ENCODE measurements around the gene DOK4. TPM values are rescaled to one million over a fixed set of nuclear protein-coding genes. Genes with fewer than 3 reads are reported as not detected.

DOK4 gene
- total and polyA plus RNA-seq, 2 donors (not counting 3 experiments of a cell fraction or from before 2014, with no cell fraction given) = 22.3 to 23.4 TPM

DNA sequence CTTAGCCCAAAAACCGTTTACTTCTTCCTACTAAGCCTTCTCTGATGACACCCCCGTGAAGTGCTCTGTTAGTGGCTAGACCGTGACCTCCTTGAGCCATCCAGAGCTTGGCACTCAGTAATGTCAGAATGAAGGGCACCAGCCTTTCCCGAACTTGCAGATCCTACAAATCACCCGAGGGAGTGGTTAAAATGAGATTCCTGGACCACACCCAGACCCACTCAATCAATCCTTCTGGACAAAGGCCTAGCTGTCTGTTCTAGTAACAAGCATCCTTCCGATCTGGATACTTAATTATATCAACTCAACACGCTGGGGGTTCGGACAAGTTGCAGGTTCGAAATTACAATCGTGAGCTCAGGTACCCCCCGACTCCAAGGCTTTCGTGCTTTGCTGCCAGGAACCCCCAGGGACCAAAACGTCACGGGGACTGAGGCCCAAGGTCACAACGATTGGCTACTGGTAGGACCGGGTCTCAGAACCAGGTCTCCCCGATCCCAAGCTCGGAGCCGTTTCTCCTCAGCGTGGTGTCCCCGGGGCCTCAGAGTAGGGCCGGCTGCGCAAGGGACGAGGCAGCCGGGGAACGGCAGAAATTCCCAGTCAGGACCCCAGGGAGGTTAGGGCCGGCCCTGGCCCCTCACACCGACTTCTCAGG is 39.6 kb downstream of the DOK4 start:
- intact Hi-C loops (cut with micrococcal nuclease) (loop anchor here (1.0 kb wide), 2 partner anchors 16 to 146 kb away; partner anchors contain the start of gene POLR2C), dilution Hi-C loops (cut with MboI; ENCODE audit: extremely low pct_ligation_motif_present, low sequenced_read_pairs) (no loop called here)
- DNase-seq (ENCODE audit: low read depth, low spot score) = peak; percentile 43
- TF ChIP-seq FOS (IDR thresholded peaks at IDR 0.05; ENCODE audit: borderline replicate concordance, insufficient read depth, low read length) (no peak), EZH2 (IDR thresholded peaks at IDR 0.05; ENCODE audit: borderline replicate concordance, low read depth, low read length, severe bottlenecking) (no peak), GATA2 (IDR thresholded peaks at IDR 0.05; ENCODE audit: insufficient read depth, insufficient read length, low read depth, low read length) (no peak), JUN (IDR thresholded peaks at IDR 0.05; ENCODE audit: borderline replicate concordance, insufficient read depth, insufficient read length, low read depth) (no peak), MYC (IDR thresholded peaks at IDR 0.05; ENCODE audit: low read depth, low read length) (no peak), POLR2A (IDR thresholded peaks at IDR 0.05; ENCODE audit: low read depth, low read length) (no peak), POLR2AphosphoS5 (IDR thresholded peaks at IDR 0.05; ENCODE audit: insufficient read depth, low read depth, low read length) (no peak)
- TF ChIP-seq, protein P1, sequence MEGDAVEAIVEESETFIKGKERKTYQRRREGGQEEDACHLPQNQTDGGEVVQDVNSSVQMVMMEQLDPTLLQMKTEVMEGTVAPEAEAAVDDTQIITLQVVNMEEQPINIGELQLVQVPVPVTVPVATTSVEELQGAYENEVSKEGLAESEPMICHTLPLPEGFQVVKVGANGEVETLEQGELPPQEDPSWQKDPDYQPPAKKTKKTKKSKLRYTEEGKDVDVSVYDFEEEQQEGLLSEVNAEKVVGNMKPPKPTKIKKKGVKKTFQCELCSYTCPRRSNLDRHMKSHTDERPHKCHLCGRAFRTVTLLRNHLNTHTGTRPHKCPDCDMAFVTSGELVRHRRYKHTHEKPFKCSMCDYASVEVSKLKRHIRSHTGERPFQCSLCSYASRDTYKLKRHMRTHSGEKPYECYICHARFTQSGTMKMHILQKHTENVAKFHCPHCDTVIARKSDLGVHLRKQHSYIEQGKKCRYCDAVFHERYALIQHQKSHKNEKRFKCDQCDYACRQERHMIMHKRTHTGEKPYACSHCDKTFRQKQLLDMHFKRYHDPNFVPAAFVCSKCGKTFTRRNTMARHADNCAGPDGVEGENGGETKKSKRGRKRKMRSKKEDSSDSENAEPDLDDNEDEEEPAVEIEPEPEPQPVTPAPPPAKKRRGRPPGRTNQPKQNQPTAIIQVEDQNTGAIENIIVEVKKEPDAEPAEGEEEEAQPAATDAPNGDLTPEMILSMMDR (IDR thresholded peaks at IDR 0.05; ENCODE audit: extremely low read depth in 1 of 2, insufficient read depth in 1 of 2, low read depth in 1 of 2, low read length in 2 of 2) = no peak
- TF ChIP-seq, protein P2, sequence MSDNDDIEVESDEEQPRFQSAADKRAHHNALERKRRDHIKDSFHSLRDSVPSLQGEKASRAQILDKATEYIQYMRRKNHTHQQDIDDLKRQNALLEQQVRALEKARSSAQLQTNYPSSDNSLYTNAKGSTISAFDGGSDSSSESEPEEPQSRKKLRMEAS (IDR thresholded peaks at IDR 0.05; ENCODE audit: insufficient read depth, insufficient read length) = no peak
- peak overlapping the region; percentile 56 for H3K27ac ChIP-seq (ENCODE audit: insufficient read depth, low read depth, low read length)
- H2AFZ ChIP-seq (ENCODE audit: low read depth, low read length) = peak overlapping the region; percentile 58
- BruUV-seq (replicated peaks) = TSS peak; percentile 60
- peaks cover 60% of the 10 kb centered on the region for H3K79me2 ChIP-seq (ENCODE audit: control insufficient read depth, insufficient read depth, low read length)
- H3K36me3 ChIP-seq (ENCODE audit: control insufficient read depth in 2 of 2, extremely low read depth in 1 of 2, insufficient read depth in 2 of 2, low read length in 2 of 2) = no peaks in the 10 kb centered on the region
- H3K4me2 ChIP-seq (ENCODE audit: insufficient read depth, low read length) = peak overlapping the region; percentile 83
- H3K4me1 ChIP-seq (ENCODE audit: control insufficient read depth, extremely low read depth, insufficient read depth, low read length) = peaks cover 12% of the 10 kb centered on the region
- H3K27me3 ChIP-seq (ENCODE audit: control insufficient read depth in 2 of 2, insufficient read depth in 2 of 2, low read length in 2 of 2) = no peaks in the 10 kb centered on the region
- ChIA-PET POLR2A (interaction anchor here (0.8 to 1.0 kb wide), 2 partner anchors 16 to 38 kb away, joined by 3 to 4 read pairs; partner anchors contain the start of gene POLR2C), CTCF (interaction anchor here (0.7 to 1.7 kb wide), 13 partner anchors 10 to 147 kb away, joined by 3 to 29 read pairs (median 4); partner anchors contain the start of gene POLR2C)
- no peaks in the 10 kb centered on the region for H3K9me3 ChIP-seq (replicated peaks; ENCODE audit: control insufficient read depth, insufficient read depth, low read length)
- peak; percentile 47 for FAIRE-seq
- H3K9ac ChIP-seq (replicated peaks; ENCODE audit: extremely low read depth, insufficient read depth, low read length) = peak overlapping the region; percentile 94
- H3K4me3 ChIP-seq (replicated peaks in 1 of 3; ENCODE audit: insufficient read depth in 1 of 3, low read depth in 1 of 3, low read length in 3 of 3) = peak overlapping the region; percentile 43 to 93 (median 78)
- H4K20me1 ChIP-seq (replicated peaks; ENCODE audit: control insufficient read depth, extremely low read depth, insufficient read depth, low read length) = no peaks in the 10 kb centered on the region
- no peaks in the 10 kb centered on the region for H3K9me1 ChIP-seq (replicated peaks; ENCODE audit: control insufficient read depth, extremely low read depth, insufficient read depth, low read length)

Measured in endothelial cell of umbilical vein (primary cell).